Ovary (tissue), 9 donors: ENCODE data around the gene THAP4. TPM values are rescaled to one million over a fixed set of nuclear protein-coding genes. Genes with fewer than 3 reads are reported as not detected.

Experiments used
- DNase-seq, 5 donors: peaks; one replicate each; pipeline ENCODE4 v3.0.0-alpha.2; 2019 to 2020
- H3K27ac ChIP-seq, 2 donors: fragments of 200-600 bp; one replicate each; pipeline versions ENCODE4 v1.5.1 to v1.8.0; 2019 to 2022
- H3K27me3 ChIP-seq: fragments of 200-600 bp; one replicate; pipeline ENCODE4 v1.8.0; 2022
- H3K36me3 ChIP-seq: fragments of 200-600 bp; sonication (generic); one replicate; pipeline ENCODE4 v1.5.1; 2019
- H3K4me1 ChIP-seq: one replicate; pipeline ENCODE4 v1.8.1; 2013; ENCODE audit warnings: mild to moderate bottlenecking, moderate library complexity; ENCODE audit not compliant: insufficient read depth
- H3K4me3 ChIP-seq: fragments of 200-600 bp; sonication (generic); one replicate; pipeline ENCODE4 v1.5.1; 2017
- H3K9me3 ChIP-seq, 2 donors: fragments of 200-600 bp in 1 of 2; sonication (generic) in 1 of 2; one replicate each; pipeline versions ENCODE4 v1.5.1 to v1.8.1; 2013 to 2019; ENCODE audit warnings: mild to moderate bottlenecking in 1 of 2, moderate library complexity in 1 of 2
- CTCF ChIP-seq, 3 donors: fragments of 450-650 bp in 2 of 3; fragments of 200-600 bp in 1 of 3; IDR thresholded peaks; one replicate each; pipeline versions ENCODE4 v1.5.1 to v1.8.0; 2016 to 2022; ENCODE audit warnings: antibody characterized with exemption in 3 of 3, mild to moderate bottlenecking in 1 of 3
- EP300 ChIP-seq: sonication (generic); formaldehyde crosslinking; IDR thresholded peaks from one replicate; pipeline ENCODE4 v1.6.1; 2017; ENCODE audit warnings: antibody characterized with exemption
- POLR2A ChIP-seq: fragments of 450-650 bp; IDR thresholded peaks from one replicate; pipeline ENCODE4 v1.6.1; 2017; ENCODE audit warnings: antibody characterized with exemption, mild to moderate bottlenecking, moderate library complexity
- WGBS, 3 donors: extraction: QIAGEN DNeasy Blood & Tissue Kit in 1 of 3; methylation state at CpG; one replicate each; pipeline versions ENCODE4 v1.1.5 to v1.1.7; 2013 to 2017; 5-methylcytosine and 5-hydroxymethylcytosine counted together
- intact Hi-C, 4 donors: fragments of 100-400 bp; cut with DNase I; formaldehyde crosslinking; loops; one replicate each; pipeline versions ENCODE4 v1.11.0 to v1.15.1; 2022 to 2023
- polyA plus RNA-seq, 2 donors: library from polyadenylated mRNA; stranded (reverse); fragments of 200-250 nt in 1 of 2; fragments of 350-450 nt in 1 of 2; fragmentation: Illumina TruSeq in 1 of 2; extraction: RNeasy Lipid Tissue Mini Kit (QIAGEN cat#74804) in 1 of 2; gene quantifications; one replicate each; pipeline ENCODE4 v1.2.3, GENCODE V29; 2013 to 2014
- total RNA-seq, 7 donors: library from RNA; depleted of rRNA in 2 of 7; stranded (reverse); fragments of >200 nt in 2 of 7; fragmentation: NEBNext Ultra II Directional in 3 of 7; extraction: Animal tissue kit (Norgen Biotek cat#: 25700) in 3 of 7; gene quantifications; one replicate each; pipeline versions ENCODE4 v1.1.0 to v1.2.4, GENCODE V29; 2016 to 2023
- donor health status: DM: no; HTN: no; CAD: no; lungs with moderate emphysema.
- donor health status: DM: no; HTN: no; CAD: no.
- donor health status: Bipolar disorder and iron deficiency.
- donor health status: DM: yes; HTN: yes; CAD: no.
- donor health status: DM: no; HTN: no; CAD: no.
- donor health status: DM: yes; HTN: yes; CAD: no.

The THAP4 gene
- total and polyA plus RNA-seq, 9 donors, result 12.1 to 54.7 (median 40.3) TPM

- intact Hi-C loops, result no loop called here
- 95 to 98% (median 95%) methylated on average over 17 of the region's 17 CpGs for WGBS, 3 donors
- no peaks in the 10 kb centered on the region for H3K27me3 ChIP-seq
- H3K4me3 ChIP-seq, result no peak overlapping the region
- H3K27ac ChIP-seq, result no peak overlapping the region
- no peaks in the 10 kb centered on the region for H3K4me1 ChIP-seq
- no peaks in the 10 kb centered on the region for H3K36me3 ChIP-seq
- peak in 1 of 5 donors; percentile 34 for DNase-seq
- no peaks in the 10 kb centered on the region for H3K9me3 ChIP-seq
- TF ChIP-seq EP300 (no peak), CTCF (IDR thresholded peaks at IDR 0.05) (no peak)
Measured at GRCh38 chr2:241602720-241603119, 34.2 kb downstream of the THAP4 start.

GRCh38 chr2:241601841-241602240, 35.1 kb downstream of the THAP4 start:
- peak in 1 of 5 donors; percentile 26 for DNase-seq
- TF ChIP-seq CTCF (IDR thresholded peaks at IDR 0.05) (no peak), EP300 (no peak), POLR2A (no peak)
- no peaks in the 10 kb centered on the region for H3K9me3 ChIP-seq
- WGBS, 3 donors, result 90 to 92% (median 91%) methylated on average over 9 to 13 of the region's 13 CpGs
- no peaks in the 10 kb centered on the region for H3K4me1 ChIP-seq
- H3K27ac ChIP-seq, result no peak overlapping the region
- no peak overlapping the region for H3K4me3 ChIP-seq
- no peaks in the 10 kb centered on the region for H3K36me3 ChIP-seq
- intact Hi-C loops, result no loop called here
- H3K27me3 ChIP-seq, result no peaks in the 10 kb centered on the region

GRCh38 chr2:241599615-241600014, 37.3 kb downstream of the THAP4 start:
- Histone ChIP-seq H3K4me1 (no peaks in the 10 kb centered on the region), H3K27ac (no peak overlapping the region), H3K27me3 (no peaks in the 10 kb centered on the region), H3K36me3 (no peaks in the 10 kb centered on the region), H3K4me3 (no peak overlapping the region), H3K9me3 (no peaks in the 10 kb centered on the region)
- DNase-seq, result no peak
- WGBS, 3 donors, result 79 to 81% (median 79%) methylated on average over 6 of the region's 6 CpGs
- intact Hi-C loops, result no loop called here
- TF ChIP-seq CTCF (IDR thresholded peaks at IDR 0.05) (no peak), EP300 (no peak), POLR2A (no peak)

GRCh38 chr2:241598487-241598886, 38.5 kb downstream of the THAP4 start:
- no peaks in the 10 kb centered on the region for H3K9me3 ChIP-seq
- no peak for TF ChIP-seq POLR2A
- no peak for TF ChIP-seq CTCF (IDR thresholded peaks at IDR 0.05)
- TF ChIP-seq EP300, result no peak
- no peaks in the 10 kb centered on the region for H3K4me1 ChIP-seq
- H3K27me3 ChIP-seq, result no peaks in the 10 kb centered on the region
- intact Hi-C loops, result no loop called here
- no peaks in the 10 kb centered on the region for H3K36me3 ChIP-seq
- peak in 1 of 5 donors; percentile 8 for DNase-seq
- no peak overlapping the region for H3K27ac ChIP-seq
- 76 to 82% (median 77%) methylated on average over 1 of the region's 1 CpG for WGBS, 3 donors
- no peak overlapping the region for H3K4me3 ChIP-seq
